ENCODE measurements around the gene ANKS1A. TPM values are rescaled to one million over a fixed set of nuclear protein-coding genes. Genes with fewer than 3 reads are reported as not detected.

ANKS1A gene
- total RNA-seq, 2 experiments from 2014 or later, result 6.0 to 6.7 TPM

DNA sequence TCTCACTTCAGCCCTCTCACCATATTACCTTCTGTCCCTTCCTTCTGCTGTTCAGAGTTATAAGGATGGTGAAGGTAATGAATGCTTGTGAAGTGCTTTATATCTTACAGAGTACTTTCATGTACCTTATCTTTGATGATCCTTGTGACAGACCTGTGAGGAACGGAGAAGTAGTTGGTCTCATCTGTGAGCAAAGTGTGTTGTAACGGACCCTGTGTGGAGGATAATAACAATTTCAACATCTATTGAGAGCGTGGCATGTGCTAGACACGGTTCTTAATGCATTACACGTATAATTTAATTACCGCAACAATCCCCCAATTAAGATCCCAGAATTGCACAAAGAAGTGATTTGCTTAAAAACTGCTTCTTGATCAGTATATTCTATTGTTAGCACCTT, 124.6 kb downstream of the ANKS1A start:
- H3K9me3 Mint-ChIP-seq, result no peaks in the 10 kb centered on the region
- no peak overlapping the region for H3K4me3 Mint-ChIP-seq
- ChIA-PET POLR2A (no interaction called here), CTCF (interaction anchor here (1.2 kb wide), 1 partner anchor 114 kb away, joined by 3 read pairs; no protein-coding TSS in a partner anchor)
- no peak overlapping the region for H3K27ac Mint-ChIP-seq
- intact Hi-C loops (cut with micrococcal nuclease), result no loop called here
- DNase-seq (no peak), ATAC-seq (no peak)
- H3K36me3 Mint-ChIP-seq (ENCODE audit: low read depth), result peaks cover 1% of the 10 kb centered on the region
- H3K4me1 Mint-ChIP-seq (ENCODE audit: low read depth), result peaks cover 11% of the 10 kb centered on the region
- TF ChIP-seq CTCF (IDR thresholded peaks at IDR 0.05), result no peak
- no peaks in the 10 kb centered on the region for H3K27me3 Mint-ChIP-seq

- ChIA-PET CTCF (interaction anchor here (0.9 to 1.2 kb wide), 5 partner anchors 10 to 226 kb away, joined by 3 read pairs; no protein-coding TSS in a partner anchor), POLR2A (no interaction called here)
- intact Hi-C loops (cut with micrococcal nuclease), result no loop called here
- no peak for TF ChIP-seq CTCF (IDR thresholded peaks at IDR 0.05)
- Mint-ChIP-seq H3K9me3 (no peaks in the 10 kb centered on the region), H3K36me3 (ENCODE audit: low read depth) (peaks cover 1% of the 10 kb centered on the region), H3K27ac (no peak overlapping the region), H3K4me3 (no peak overlapping the region), H3K27me3 (no peaks in the 10 kb centered on the region), H3K4me1 (ENCODE audit: low read depth) (peaks cover 11% of the 10 kb centered on the region)
- ATAC-seq (no peak), DNase-seq (no peak)
Observed at GRCh38 chr6:35014341-35014740, 125.3 kb downstream of the ANKS1A start.

DNA sequence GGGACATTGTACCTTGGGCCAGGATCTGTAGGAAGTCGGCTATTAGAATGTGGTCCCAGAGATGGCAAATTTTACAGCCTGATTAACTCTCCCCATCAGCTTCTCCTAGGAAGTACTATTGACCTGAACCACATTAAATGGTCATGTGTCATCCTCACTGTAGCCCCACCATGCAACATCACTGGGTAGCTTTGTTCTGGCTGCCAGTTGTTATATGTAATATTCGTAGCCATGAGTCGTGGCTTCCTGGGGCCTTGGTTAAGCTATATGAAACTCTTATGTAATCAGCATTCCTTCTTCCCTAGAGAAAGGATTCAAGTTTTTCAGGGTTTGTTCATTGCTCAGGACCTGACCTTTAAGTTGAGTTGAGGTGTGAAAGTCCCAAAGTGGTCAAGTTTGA, 125.7 kb downstream of the ANKS1A start:
- Mint-ChIP-seq H3K27ac (no peak overlapping the region), H3K4me3 (no peak overlapping the region), H3K36me3 (ENCODE audit: low read depth) (peaks cover 1% of the 10 kb centered on the region), H3K4me1 (ENCODE audit: low read depth) (peaks cover 11% of the 10 kb centered on the region), H3K9me3 (no peaks in the 10 kb centered on the region), H3K27me3 (no peaks in the 10 kb centered on the region)
- ChIA-PET CTCF (interaction anchor here (0.9 to 1.2 kb wide), 5 partner anchors 10 to 226 kb away, joined by 3 read pairs; no protein-coding TSS in a partner anchor), POLR2A (no interaction called here)
- no peak for DNase-seq
- intact Hi-C loops (cut with micrococcal nuclease), result no loop called here
- no peak for TF ChIP-seq CTCF (IDR thresholded peaks at IDR 0.05)
- ATAC-seq, result no peak

- H3K27ac Mint-ChIP-seq, result no peak overlapping the region
- H3K27me3 Mint-ChIP-seq, result no peaks in the 10 kb centered on the region
- ATAC-seq (no peak), DNase-seq (no peak)
- ChIA-PET CTCF (interaction anchor here (0.6 to 1.0 kb wide), 2 partner anchors 28 to 29 kb away, joined by 3 read pairs; no protein-coding TSS in a partner anchor), POLR2A (no interaction called here)
- peaks cover 10% of the 10 kb centered on the region for H3K4me1 Mint-ChIP-seq (ENCODE audit: low read depth)
- H3K36me3 Mint-ChIP-seq (ENCODE audit: low read depth), result peaks cover 1% of the 10 kb centered on the region
- no peak overlapping the region for H3K4me3 Mint-ChIP-seq
- no peaks in the 10 kb centered on the region for H3K9me3 Mint-ChIP-seq
- TF ChIP-seq CTCF (IDR thresholded peaks at IDR 0.05), result no peak
- intact Hi-C loops (cut with micrococcal nuclease), result no loop called here
Observed at GRCh38 chr6:35015476-35015875, 126.4 kb downstream of the ANKS1A start.

GRCh38 chr6:35015996-35016395, 126.9 kb downstream of the ANKS1A start:
- H3K9me3 Mint-ChIP-seq, result no peaks in the 10 kb centered on the region
- TF ChIP-seq CTCF (IDR thresholded peaks at IDR 0.05), result no peak
- ATAC-seq (no peak), DNase-seq (no peak)
- H3K4me3 Mint-ChIP-seq, result no peak overlapping the region
- intact Hi-C loops (cut with micrococcal nuclease), result no loop called here
- POLR2A ChIA-PET, result no interaction called here
- H3K4me1 Mint-ChIP-seq (ENCODE audit: low read depth), result peaks cover 9% of the 10 kb centered on the region
- H3K36me3 Mint-ChIP-seq (ENCODE audit: low read depth), result peaks cover 1% of the 10 kb centered on the region
- CTCF ChIA-PET, result interaction anchor here (0.6 kb wide), 1 partner anchor 29 kb away, joined by 3 read pairs; no protein-coding TSS in a partner anchor
- no peak overlapping the region for H3K27ac Mint-ChIP-seq
- H3K27me3 Mint-ChIP-seq, result no peaks in the 10 kb centered on the region

Data from activated CD8-positive, alpha-beta T cell treated with anti-CD3 and anti-CD28 coated beads for 36 hours (primary cell).